ENCODE measurements around the gene RAB30. TPM values are rescaled to one million over a fixed set of nuclear protein-coding genes. Genes with fewer than 3 reads are reported as not detected.
"Not testable (repeated sequence)": the region's sequence is repeated elsewhere in the genome, so short reads cannot be mapped to it uniquely, and the experiment has no call there.

RAB30 gene
- total RNA-seq, 4 donors from 2014 or later = 18.7 to 36.6 (median 27.5) TPM

GRCh38 chr11:82960779-82961143 is 110.9 kb downstream of the RAB30 start:
- no peak for ATAC-seq
- Histone ChIP-seq H3K4me1 (no peaks in the 10 kb centered on the region), H3K36me3 (no peaks in the 10 kb centered on the region), H3K4me3 (no peak overlapping the region), H3K27me3 (no peaks in the 10 kb centered on the region), H3K27ac (no peak overlapping the region), H3K9me3 (peaks cover 0 to 7% (median 0%) of the 10 kb centered on the region in 3 donors)
- TF ChIP-seq POLR2AphosphoS5 (IDR thresholded peaks at IDR 0.05) (no peak), POLR2A (IDR thresholded peaks at IDR 0.05) (no peak), EP300 (IDR thresholded peaks at IDR 0.05) (no peak), CTCF (IDR thresholded peaks at IDR 0.05) (no peak)
- 69 to 80% methylated on average over 2 of the region's 2 CpGs for WGBS, 2 donors (ENCODE audit: low coverage in 1 of 2)

DNA sequence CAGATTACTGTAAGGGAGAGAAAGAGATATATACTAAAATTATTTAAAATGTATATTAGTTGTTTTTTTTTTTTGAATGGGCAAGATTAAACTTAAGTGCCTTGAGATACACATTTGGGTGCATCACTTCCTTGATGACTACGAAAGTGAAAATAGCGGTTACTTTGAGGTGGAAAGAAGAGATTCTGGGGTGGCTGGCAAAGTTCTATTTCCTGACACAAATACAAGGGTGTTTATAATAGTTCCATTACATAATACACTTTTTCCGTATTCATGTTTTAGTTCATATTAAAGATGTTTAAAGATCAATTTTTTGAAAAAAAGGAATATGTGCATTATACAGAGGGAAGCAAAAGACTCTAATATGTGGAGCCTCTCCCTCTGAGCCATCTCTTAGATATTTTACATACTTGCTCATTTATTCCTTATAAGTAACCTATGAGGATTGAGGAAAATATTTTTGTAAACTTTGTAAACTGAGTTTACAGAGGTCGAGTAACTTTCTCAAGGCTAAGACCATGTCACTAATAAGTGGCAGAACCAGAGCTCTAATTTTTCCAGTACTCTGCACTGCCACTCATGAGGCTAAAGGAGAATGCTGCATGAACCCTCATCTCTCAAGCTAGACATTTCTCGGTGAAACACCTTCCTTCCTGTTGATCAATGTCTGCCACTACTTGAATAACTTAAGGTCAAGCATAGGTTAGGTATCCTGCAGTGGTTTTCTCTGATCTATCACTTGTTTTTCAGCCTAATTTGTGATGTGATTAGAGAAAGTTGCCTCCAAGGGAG is 111.5 kb downstream of the RAB30 start:
- Histone ChIP-seq H3K27me3 (no peaks in the 10 kb centered on the region), H3K27ac (no peak overlapping the region), H3K36me3 (no peaks in the 10 kb centered on the region), H3K4me3 (no peak overlapping the region), H3K4me1 (no peaks in the 10 kb centered on the region), H3K9me3 (peaks cover 0 to 7% (median 0%) of the 10 kb centered on the region in 3 donors)
- 66 to 70% methylated on average over 5 of the region's 5 CpGs for WGBS, 2 donors (ENCODE audit: low coverage in 1 of 2)
- no peak for ATAC-seq
- TF ChIP-seq CTCF (IDR thresholded peaks at IDR 0.05) = no peak
- TF ChIP-seq POLR2AphosphoS5 (IDR thresholded peaks at IDR 0.05) = no peak
- TF ChIP-seq EP300 (IDR thresholded peaks at IDR 0.05) = no peak
- no peak for TF ChIP-seq POLR2A (IDR thresholded peaks at IDR 0.05)

DNA sequence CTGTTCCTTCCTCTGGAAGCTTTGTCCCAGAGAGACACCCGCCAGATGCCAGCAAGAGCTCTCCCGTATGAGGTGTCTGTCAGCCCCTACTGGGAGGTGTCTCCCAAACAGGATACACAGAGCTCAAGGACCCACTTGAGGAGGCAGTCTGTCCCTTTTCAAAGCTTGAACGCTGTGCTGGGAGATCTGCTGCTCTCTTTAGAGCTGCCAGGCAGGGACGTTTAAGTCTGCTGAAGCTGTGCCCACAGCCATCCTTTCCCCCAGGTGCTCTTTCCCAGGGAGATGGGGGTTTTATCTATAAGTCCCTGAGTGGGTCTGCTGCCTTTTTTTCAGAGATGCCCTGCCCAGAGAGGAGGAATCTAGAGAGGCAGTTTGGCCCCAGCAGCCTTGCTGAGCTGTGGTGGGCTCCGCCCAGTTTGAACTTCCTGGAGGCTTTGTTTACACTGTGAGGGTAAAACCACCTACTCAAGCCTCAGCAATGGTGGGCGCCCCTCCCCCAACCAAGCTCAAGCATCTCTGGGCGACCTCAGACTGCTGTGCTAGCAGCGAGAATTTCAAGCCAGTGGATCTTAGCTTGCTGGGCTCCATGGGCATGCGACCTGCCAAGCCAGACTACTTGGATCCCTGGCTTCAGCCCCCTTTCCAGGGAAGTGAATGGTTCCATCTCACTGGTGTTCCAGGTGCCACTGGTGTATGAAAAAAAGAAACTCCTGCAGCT is 115.8 kb downstream of the RAB30 start:
- H3K27me3 ChIP-seq, H3K36me3 ChIP-seq, H3K9me3 ChIP-seq, H3K4me1 ChIP-seq, H3K4me3 ChIP-seq, ATAC-seq, H3K27ac ChIP-seq: not testable (repeated sequence)
- WGBS, 2 donors (ENCODE audit: low coverage in 1 of 2) = no CpG with 5 or more reads among the region's 9 CpGs

- not testable (repeated sequence) for H3K9me3 ChIP-seq, H3K4me3 ChIP-seq, ATAC-seq, H3K27me3 ChIP-seq, H3K27ac ChIP-seq, H3K4me1 ChIP-seq, H3K36me3 ChIP-seq
- WGBS, 2 donors (ENCODE audit: low coverage in 1 of 2) = 91 to 100% methylated on average over 2 of the region's 2 CpGs
Observed at GRCh38 chr11:82950502-82950901, 121.2 kb downstream of the RAB30 start.

DNA sequence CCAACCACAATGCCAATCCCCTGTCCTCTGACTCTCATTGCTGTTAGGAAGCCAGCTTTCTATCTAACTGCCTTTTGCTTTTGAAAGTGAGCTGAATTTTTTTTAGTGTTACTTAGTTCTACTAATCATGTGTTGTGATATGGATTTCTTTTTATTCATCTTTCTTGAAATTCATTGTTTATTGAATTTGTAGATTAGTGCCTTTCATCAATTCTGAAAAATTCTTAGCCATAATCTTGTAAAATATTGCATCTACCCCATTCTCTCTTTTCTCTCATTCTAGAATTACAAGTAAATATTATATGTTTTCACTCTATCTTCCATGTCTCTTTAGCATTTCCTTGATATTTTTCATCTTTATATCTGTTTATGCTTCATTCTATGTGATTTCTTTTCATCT is 122.3 kb downstream of the RAB30 start:
- no peaks in the 10 kb centered on the region for H3K27me3 ChIP-seq
- ATAC-seq = no peak
- H3K36me3 ChIP-seq = no peaks in the 10 kb centered on the region
- H3K4me1 ChIP-seq = no peaks in the 10 kb centered on the region
- TF ChIP-seq POLR2A (IDR thresholded peaks at IDR 0.05) (no peak), EP300 (IDR thresholded peaks at IDR 0.05) (no peak), POLR2AphosphoS5 (IDR thresholded peaks at IDR 0.05) (no peak), CTCF (IDR thresholded peaks at IDR 0.05) (no peak)
- H3K9me3 ChIP-seq = peaks cover 0 to 6% (median 0%) of the 10 kb centered on the region in 3 donors
- no peak overlapping the region for H3K27ac ChIP-seq
- H3K4me3 ChIP-seq = no peak overlapping the region

- ATAC-seq = no peak
- no peak overlapping the region for H3K27ac ChIP-seq
- no peak for TF ChIP-seq POLR2AphosphoS5 (IDR thresholded peaks at IDR 0.05)
- TF ChIP-seq EP300 (IDR thresholded peaks at IDR 0.05) = no peak
- TF ChIP-seq CTCF (IDR thresholded peaks at IDR 0.05) = no peak
- no peak for TF ChIP-seq POLR2A (IDR thresholded peaks at IDR 0.05)
Observed at GRCh38 chr11:82945682-82946081, 126.0 kb downstream of the RAB30 start.

GRCh38 chr11:82945041-82945440 is 126.7 kb downstream of the RAB30 start:
- 80% methylated on average over 1 of the region's 1 CpG; no CpG with 5 or more reads in 1 of the 2 donors for WGBS, 2 donors (ENCODE audit: low coverage in 1 of 2)
- H3K9me3 ChIP-seq, H3K27me3 ChIP-seq, ATAC-seq, H3K4me1 ChIP-seq, H3K36me3 ChIP-seq, H3K4me3 ChIP-seq, H3K27ac ChIP-seq: not testable (repeated sequence)

More at GRCh38 chr11:82945682-82946081, 126.0 kb downstream of the RAB30 start:
- Histone ChIP-seq H3K4me1 (no peaks in the 10 kb centered on the region), H3K4me3 (no peak overlapping the region), H3K9me3 (peaks cover 0 to 6% (median 0%) of the 10 kb centered on the region in 3 donors), H3K27me3 (no peaks in the 10 kb centered on the region), H3K36me3 (no peaks in the 10 kb centered on the region)

Measured in gastroesophageal sphincter (tissue), 4 donors.